GM12891 (cell line): ENCODE data around the gene CAMSAP3.

Source experiments
- DNase-seq: peaks from one replicate; pipeline ENCODE4 v3.0.0; 2011; ENCODE audit warnings: low spot score; ENCODE audit not compliant: insufficient read length
- FAIRE-seq: peaks from 2 replicates; lab custom pipeline; 2011; peaks lifted over from hg19 to GRCh38; lab: Jason Lieb, UNC
- PAX5 ChIP-seq: IDR thresholded peaks from 2 replicates; pipeline ENCODE4 v1.6.1; 2011; ENCODE audit warnings: low read length, moderate library complexity, mild to moderate bottlenecking; ENCODE audit not compliant: insufficient read depth, severe bottlenecking
- POLR2A ChIP-seq: IDR thresholded peaks from 2 replicates; pipeline ENCODE4 v1.6.1; 2011; ENCODE audit warnings: low read depth, low read length, control low read depth
- POLR2AphosphoS5 ChIP-seq: IDR thresholded peaks from 2 replicates; pipeline ENCODE4 v1.6.1; 2011; ENCODE audit warnings: low read depth, low read length, control low read depth
- POU2F2 ChIP-seq: IDR thresholded peaks from 2 replicates; pipeline ENCODE4 v1.6.1; 2011; ENCODE audit warnings: low read depth, mild to moderate bottlenecking, control low read depth, low read length, moderate library complexity
- SPI1 ChIP-seq: IDR thresholded peaks from 2 replicates; pipeline ENCODE4 v1.6.1; 2011; ENCODE audit warnings: low read depth, low read length, control low read depth
- TAF1 ChIP-seq: IDR thresholded peaks from 2 replicates; pipeline ENCODE4 v1.6.1; 2011; ENCODE audit warnings: low read depth, low read length, control low read depth

The CAMSAP3 gene

DNA sequence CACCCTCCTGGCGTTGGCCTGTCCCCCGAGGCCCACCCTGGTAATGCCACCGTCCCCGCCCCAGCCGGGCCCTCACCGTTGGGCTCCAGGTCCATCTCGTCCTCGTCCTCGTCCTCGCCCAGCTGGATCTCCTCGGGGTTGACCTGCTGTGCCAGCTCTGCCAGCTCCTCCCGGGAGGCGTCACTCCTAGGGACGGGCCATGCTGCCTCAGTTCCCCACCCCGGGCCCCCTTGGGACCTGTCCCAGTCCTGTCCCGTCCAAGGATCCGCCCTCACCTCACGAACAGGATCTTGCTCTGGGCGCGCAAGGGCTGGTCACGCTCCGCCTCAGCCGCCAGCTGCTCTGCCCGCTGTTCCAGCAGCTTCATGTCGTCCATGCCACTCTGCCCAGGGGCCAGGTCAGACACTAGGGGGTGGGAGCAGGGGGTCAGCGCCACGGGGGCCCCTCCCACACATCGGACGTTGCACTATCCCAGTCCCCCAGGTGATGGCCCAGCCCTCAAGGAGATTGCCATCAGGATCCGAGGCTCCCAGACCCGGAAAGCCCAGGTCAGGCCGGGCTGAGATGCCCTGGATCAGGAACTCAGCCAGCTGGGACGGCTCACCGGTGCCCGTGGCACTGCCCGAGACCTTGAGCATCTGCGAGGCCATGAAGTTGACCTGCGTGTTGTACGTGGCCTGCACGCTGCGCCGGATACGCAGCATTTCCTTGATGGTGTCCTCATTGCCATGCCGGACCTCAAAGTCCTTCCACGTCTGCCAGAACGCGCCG lies 24.2 kb downstream of the CAMSAP3 start:
- FAIRE-seq = no peak
- DNase-seq = no peak
- no peak for TF ChIP-seq PAX5
- no peak for TF ChIP-seq POU2F2
- TF ChIP-seq POLR2A = no peak
- no peak for TF ChIP-seq SPI1
- no peak for TF ChIP-seq TAF1
- TF ChIP-seq POLR2AphosphoS5 = no peak

DNA sequence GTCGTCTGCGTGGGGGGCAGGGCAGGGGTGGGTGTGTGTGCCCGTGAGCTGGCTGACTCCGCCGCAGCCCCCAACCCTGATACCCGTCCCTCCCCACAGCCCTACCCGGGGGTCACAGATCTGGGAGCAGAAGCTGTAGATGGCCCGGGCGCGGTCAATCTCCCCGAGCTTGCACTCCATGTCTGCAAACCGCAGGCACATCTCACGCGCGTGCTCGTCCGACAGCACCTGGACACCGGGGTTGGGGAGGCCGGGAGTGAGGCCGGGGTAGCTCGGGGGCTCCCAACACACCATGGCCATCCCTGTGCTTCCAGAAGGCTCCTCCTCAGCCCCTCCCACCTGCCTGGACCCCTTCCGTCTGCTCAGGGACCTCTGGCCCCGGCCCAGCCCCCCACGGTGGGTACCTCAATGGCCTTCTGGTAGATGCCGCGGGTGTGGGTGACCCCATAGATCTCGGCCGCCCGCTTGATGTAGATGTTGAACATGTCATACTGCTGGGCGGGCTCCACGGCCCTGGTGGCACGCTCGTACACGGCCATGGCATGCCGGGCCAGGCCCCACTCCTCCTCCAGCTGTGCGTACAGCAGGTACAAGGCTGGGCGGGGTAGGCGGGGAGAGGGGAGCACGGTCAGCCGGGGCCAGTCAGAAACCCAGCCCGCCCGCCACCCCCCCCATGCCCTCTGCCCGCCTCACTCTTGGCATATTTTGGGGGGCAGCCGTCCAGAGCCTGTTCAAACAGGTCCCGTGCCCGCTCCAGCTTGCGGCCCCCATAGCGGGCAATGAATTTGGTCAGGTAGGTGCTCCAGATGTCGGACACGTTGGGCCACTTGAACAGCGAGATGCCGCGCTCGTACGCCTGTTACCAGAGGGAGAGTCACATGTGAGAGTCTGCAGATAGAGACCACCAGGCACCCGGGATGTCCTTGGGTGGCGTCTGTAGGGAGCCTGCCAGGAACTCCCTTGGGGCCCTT lies 25.1 kb downstream of the CAMSAP3 start:
- DNase-seq = no peak
- TF ChIP-seq SPI1 = no peak
- TF ChIP-seq POLR2AphosphoS5 = no peak
- no peak for TF ChIP-seq PAX5
- TF ChIP-seq POU2F2 = no peak
- TF ChIP-seq TAF1 = no peak
- no peak for TF ChIP-seq POLR2A
- FAIRE-seq = no peak

DNA sequence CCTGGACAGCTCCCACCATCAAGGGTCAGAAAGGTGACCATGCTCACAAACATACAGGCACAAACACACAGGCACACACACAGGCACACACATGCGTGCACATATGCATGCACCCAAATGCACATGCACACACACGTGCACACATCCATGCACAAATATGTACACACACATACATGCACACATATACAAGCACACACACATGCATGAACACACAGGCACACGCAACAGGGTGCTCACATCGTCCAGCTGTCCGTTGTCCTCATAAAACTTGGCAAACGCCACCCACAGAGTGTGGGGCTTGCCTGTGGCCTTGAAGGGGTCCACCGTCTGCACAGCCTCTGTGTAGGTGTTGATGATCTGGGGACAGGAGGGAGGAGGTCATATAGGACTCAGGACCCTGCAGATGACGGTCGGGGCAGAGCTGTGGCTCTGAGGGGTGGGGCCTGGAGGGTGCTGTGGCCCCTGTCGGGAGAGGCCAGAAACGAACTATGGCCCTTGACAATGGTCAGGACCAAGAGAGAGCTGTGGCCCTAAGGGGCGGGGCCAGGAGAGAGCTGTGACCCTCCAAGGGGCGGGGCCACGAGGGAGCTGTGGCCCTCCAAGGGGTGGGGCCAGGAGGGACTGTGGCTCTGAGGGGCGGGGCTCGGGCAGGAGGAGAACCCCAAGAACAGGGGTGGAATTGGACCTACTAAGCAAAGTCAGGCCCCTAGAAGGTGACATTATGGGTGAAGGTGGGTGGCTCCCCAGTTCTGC lies 27.4 kb downstream of the CAMSAP3 start:
- TF ChIP-seq POLR2AphosphoS5 = no peak
- no peak for TF ChIP-seq POLR2A
- no peak for TF ChIP-seq TAF1
- no peak for TF ChIP-seq POU2F2
- no peak for TF ChIP-seq SPI1
- no peak for TF ChIP-seq PAX5
- peak; percentile 31 for FAIRE-seq
- no peak for DNase-seq

DNA sequence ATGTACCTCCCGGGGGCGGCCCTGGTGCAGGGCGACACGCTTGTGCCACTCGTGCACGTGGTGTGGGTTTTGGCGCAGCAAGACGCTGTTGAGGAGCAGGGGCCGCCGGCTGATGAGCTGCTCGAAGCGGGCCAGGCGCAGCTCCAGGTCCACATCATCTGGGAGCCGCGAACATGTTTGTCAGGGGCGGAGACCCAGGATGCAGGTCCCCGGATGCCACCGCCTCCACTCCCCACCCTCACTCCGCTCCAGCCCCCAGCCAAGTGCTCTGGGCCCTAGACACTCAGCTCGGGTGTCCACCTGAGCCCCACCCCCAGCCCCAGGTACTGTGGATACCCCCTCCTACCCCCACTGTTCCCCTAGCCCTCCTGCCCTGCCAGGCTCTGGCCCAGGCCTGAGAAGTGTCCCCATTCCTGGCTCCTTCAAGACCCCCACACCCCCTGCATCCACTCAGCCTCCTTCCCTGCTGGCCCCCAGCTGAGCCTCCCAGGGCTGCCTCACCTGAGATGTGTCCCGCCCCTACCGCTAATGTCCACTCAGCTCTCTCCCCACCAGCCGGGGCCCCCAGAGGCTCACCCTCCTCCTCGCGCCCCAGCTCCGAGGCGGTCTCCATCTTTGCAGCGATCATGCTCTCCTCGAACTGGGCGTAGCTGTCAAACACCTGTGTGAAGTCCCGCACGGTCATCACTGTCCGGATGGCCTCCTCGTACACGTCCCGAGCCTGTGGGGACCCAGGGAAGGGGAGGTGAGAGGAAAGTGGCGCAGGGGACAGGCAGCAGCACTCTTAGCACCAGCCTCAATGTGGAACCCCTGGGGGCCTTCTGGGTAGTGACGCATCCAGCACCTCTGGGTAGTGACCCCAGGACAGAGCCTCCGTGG lies 28.3 kb downstream of the CAMSAP3 start:
- TF ChIP-seq POLR2AphosphoS5 (no peak), POU2F2 (no peak), POLR2A (no peak), PAX5 (no peak), TAF1 (no peak), SPI1 (no peak)
- no peak for FAIRE-seq

DNA sequence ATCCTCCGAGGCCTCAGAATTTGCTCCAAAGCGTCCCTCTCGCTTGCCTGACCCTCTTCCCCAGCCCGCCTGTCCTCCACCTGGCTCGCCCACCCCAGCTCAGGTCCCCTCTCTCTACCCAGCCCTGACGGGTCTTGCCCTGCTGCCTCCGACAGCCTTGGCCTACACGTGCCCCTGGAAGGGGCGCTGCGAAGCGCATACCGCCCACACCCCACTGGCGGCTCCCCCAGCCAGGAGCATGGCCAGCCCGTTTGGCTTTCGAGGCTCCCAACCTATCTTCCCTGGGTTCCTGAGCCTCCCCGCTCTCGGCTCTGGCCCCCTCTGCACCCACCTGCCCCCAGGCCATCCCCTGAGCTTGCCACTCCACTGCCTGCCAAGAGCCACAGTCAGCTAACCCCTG lies 29.1 kb downstream of the CAMSAP3 start:
- no peak for FAIRE-seq
- DNase-seq = no peak
- no peak for TF ChIP-seq POLR2AphosphoS5
- no peak for TF ChIP-seq POU2F2
- no peak for TF ChIP-seq PAX5
- no peak for TF ChIP-seq TAF1
- TF ChIP-seq POLR2A = no peak
- TF ChIP-seq SPI1 = no peak

More for the DNA sequence above, 28.3 kb downstream of the CAMSAP3 start:
- DNase-seq = no peak

DNA sequence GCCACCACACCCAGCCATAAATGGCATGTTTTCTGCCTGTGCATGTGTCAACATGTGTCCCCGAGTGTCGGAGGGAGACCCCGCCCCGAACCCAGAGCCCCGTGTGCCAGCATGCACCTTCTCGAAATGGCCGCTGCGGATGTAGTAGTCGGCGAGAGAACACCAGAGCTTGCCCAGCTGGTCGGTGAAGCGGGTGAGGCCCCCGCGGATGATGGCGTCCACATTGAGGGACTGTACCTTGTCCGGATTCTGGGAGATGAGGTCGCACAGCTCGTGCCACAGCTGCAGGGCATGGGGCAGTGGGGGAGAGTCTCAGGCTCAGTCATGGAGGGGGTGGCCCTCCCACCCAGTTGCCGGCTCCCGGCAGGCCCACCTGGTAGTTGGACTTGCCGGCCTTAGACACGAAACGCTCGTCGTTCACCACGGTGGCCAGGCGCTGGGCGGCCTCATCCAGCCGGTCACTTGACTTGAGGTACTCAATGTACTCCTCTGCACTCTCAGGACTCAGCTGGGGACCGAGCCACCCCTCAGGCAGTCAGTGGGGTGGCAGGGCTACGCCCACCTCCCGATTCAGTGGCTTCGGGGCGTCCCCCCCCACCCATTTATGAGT lies 30.2 kb downstream of the CAMSAP3 start:
- no peak for FAIRE-seq
- TF ChIP-seq SPI1 (no peak), PAX5 (no peak), POU2F2 (no peak), POLR2A (no peak), TAF1 (no peak), POLR2AphosphoS5 (no peak)
- DNase-seq = no peak

DNA sequence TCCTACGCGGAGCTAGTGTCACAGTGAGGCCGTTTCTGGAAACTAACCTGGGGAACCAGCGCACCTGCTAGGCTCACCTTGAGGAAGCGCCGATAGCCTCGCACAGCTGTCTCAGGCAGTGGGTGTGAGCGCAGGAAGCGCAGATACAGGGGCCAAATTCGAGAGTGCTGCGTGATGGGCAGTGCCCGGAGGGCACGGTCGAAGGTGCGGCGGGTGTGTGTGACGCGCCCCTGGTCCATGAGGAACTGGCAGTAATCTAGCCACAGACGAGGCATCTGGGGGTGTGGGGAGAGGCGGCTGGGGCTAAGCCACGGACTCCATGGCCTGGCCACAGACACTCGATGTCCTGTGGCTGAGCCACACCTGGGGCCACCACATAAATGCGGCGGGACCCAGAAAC lies 31.5 kb downstream of the CAMSAP3 start:
- TF ChIP-seq POLR2AphosphoS5 (no peak), POLR2A (no peak), POU2F2 (no peak), TAF1 (no peak), SPI1 (no peak), PAX5 (no peak)
- DNase-seq (no peak), FAIRE-seq (no peak)
